PC-9 (cell line): ENCODE data around the gene SPTAN1. TPM values are rescaled to one million over a fixed set of nuclear protein-coding genes. Genes with fewer than 3 reads are reported as not detected.
A peak's percentile ranks its signal among the peaks of the same experiment; 100 is the strongest.
"Not testable (repeated sequence)": the region's sequence is repeated elsewhere in the genome, so short reads cannot be mapped to it uniquely, and the experiment has no call there.

Experiments used
- Bru-seq: library from RNA; stranded (reverse); fragments of 400-500 nt; gene quantifications from one replicate; lab custom pipeline; 2021; lab: Mats Ljungman, UMichigan
- BruChase-seq, 2 experiments: library from RNA; stranded (reverse); fragments of 400-500 nt; gene quantifications; one replicate each; lab custom pipeline; 2021; lab: Mats Ljungman, UMichigan
- BruUV-seq: library from RNA; stranded (reverse); fragments of 400-500 nt; replicated peaks from 2 replicates; lab custom pipeline; 2021; lab: Mats Ljungman, UMichigan
- CTCF ChIA-PET: fragments of 300-600 bp; sonication (Branson Sonifier 250); formaldehyde crosslinking; loops from one replicate; lab custom pipeline; 2022; ENCODE audit warnings: antibody characterized with exemption; lab: Charles Lee
- POLR2A ChIA-PET: fragments of 300-600 bp; sonication (Branson Sonifier 250); formaldehyde crosslinking; loops from one replicate; lab custom pipeline; 2022; ENCODE audit warnings: antibody characterized with exemption; ENCODE audit not compliant: unreplicated experiment; lab: Charles Lee
- DNase-seq, 2 experiments: peaks; one replicate each; pipeline versions ENCODE4 v3.0.0 to v3.0.0-alpha.2; 2015 to 2022; ENCODE audit warnings: mixed read lengths in 1 of 2
- H2AFZ ChIP-seq: fragments of 200-600 bp; sonication (generic); 2 replicates; pipeline ENCODE4 v1.8.1; 2017; ENCODE audit warnings: antibody characterized with exemption
- H3F3A ChIP-seq: fragments of 200-600 bp; sonication (generic); 2 replicates; pipeline ENCODE4 v1.8.1; 2017; ENCODE audit warnings: antibody characterized with exemption, mild to moderate bottlenecking, low read depth; ENCODE audit not compliant: insufficient read depth
- H3K27ac ChIP-seq: fragments of 200-600 bp; sonication (generic); 2 replicates; pipeline ENCODE4 v1.6.1; 2016; ENCODE audit warnings: mixed run types
- H3K27me3 ChIP-seq: fragments of 200-600 bp; sonication (generic); 2 replicates; pipeline ENCODE4 v1.6.1; 2016; ENCODE audit warnings: low read depth, mixed run types; ENCODE audit not compliant: insufficient read depth
- H3K36me3 ChIP-seq: fragments of 200-600 bp; sonication (generic); 2 replicates; pipeline ENCODE4 v1.6.1; 2016; ENCODE audit warnings: low read depth, mixed run types
- H3K4me1 ChIP-seq: fragments of 200-600 bp; sonication (generic); replicated peaks from 2 replicates; pipeline ENCODE4 v1.6.1; 2016; ENCODE audit warnings: mixed run types; ENCODE audit not compliant: insufficient read depth
- H3K4me2 ChIP-seq: fragments of 200-600 bp; sonication (generic); 2 replicates; pipeline ENCODE4 v1.6.1; 2017; ENCODE audit warnings: mixed run types
- H3K4me3 ChIP-seq: fragments of 200-600 bp; sonication (generic); 2 replicates; pipeline ENCODE4 v1.6.1; 2016; ENCODE audit warnings: mixed run types
- H3K79me2 ChIP-seq: fragments of 200-600 bp; sonication (generic); 2 replicates; pipeline ENCODE4 v1.6.1; 2017; ENCODE audit warnings: low read depth, mixed run types
- H3K9me2 ChIP-seq: fragments of 200-600 bp; sonication (generic); 2 replicates; pipeline ENCODE4 v1.8.1; 2017; ENCODE audit warnings: mild to moderate bottlenecking; ENCODE audit not compliant: insufficient read depth
- H3K9me3 ChIP-seq: fragments of 200-600 bp; sonication (generic); 2 replicates; pipeline ENCODE4 v1.8.1; 2016; ENCODE audit warnings: low read depth; ENCODE audit not compliant: insufficient read depth
- H4K20me1 ChIP-seq: fragments of 200-600 bp; sonication (generic); 2 replicates; pipeline ENCODE4 v1.8.1; 2017; ENCODE audit not compliant: insufficient read depth
- CTCF ChIP-seq: fragments of 200-600 bp; sonication (generic); conservative IDR thresholded peaks from 2 replicates; pipeline ENCODE4 v1.6.1; 2017; ENCODE audit warnings: mixed run types, antibody characterized with exemption, mild to moderate bottlenecking, moderate library complexity
- EZH2 ChIP-seq: fragments of 200-600 bp; sonication (generic); IDR thresholded peaks from 2 replicates; pipeline ENCODE4 v1.8.0; 2017; ENCODE audit warnings: antibody characterized with exemption, low read depth
- intact Hi-C: fragments of 100-400 bp; cut with micrococcal nuclease; formaldehyde crosslinking; loops from one replicate; pipeline ENCODE4 v1.10.0; 2022; ENCODE audit not compliant: unreplicated experiment
- long read RNA-seq: library from polyadenylated mRNA; stranded (forward); transcript quantifications from one replicate; pipeline ENCODE4 v2.0.0, GENCODE V29; 2022
- total RNA-seq: library from RNA; stranded (reverse); gene quantifications from 2 replicates; pipeline ENCODE4 v1.2.3, GENCODE V29; 2021

The SPTAN1 gene
- total RNA-seq (214 and 239 TPM in 2 replicates), Bru-seq, nascent RNA (percentile 81 among the genes with signal in this experiment), BruChase-seq, experiment 1, labeled RNA remaining after a 2-hour chase (percentile 90 among the genes with signal in this experiment), BruChase-seq, experiment 2, labeled RNA remaining after a 6-hour chase (percentile 94 among the genes with signal in this experiment)
- long read RNA-seq, full-length matches to known transcripts = 16 of 48 reads
- long read RNA-seq, partial matches to known transcripts = 24 of 48 reads
- long read RNA-seq, other reads (novel, unspliced or antisense) = 8 of 48 reads

GRCh38 chr9:128552153-128552743 is at the start of gene SPTAN1:
Gene SPTAN1 (plus strand): TSS chr9:128552587. CDS start chr9:128566741, 14,154 bp downstream.
- ChIA-PET POLR2A (interaction anchor here (0.5 to 1.0 kb wide), 12 partner anchors 8 to 1471 kb away, joined by 3 to 27 read pairs (median 4); partner anchors contain the start of genes CERCAM, GOLGA2 and SWI5), CTCF (no interaction called here)
- H3K9me2 ChIP-seq = no peaks in the 10 kb centered on the region
- intact Hi-C loops = loop anchor here (5.0 to 10.0 kb wide), 2 partner anchors 425 to 503 kb away; partner anchors contain the start of gene PTGES2
- peak within 1 kb of the TSS; percentile 89 for H3K4me2 ChIP-seq
- H3K27me3 ChIP-seq = no peaks in the 10 kb centered on the region
- H3K79me2 ChIP-seq = peaks cover 43% of the 10 kb centered on the region
- no TSS peak for BruUV-seq
- H2AFZ ChIP-seq = peak within 1 kb of the TSS; percentile 73
- 0 out of 2 replicates have a peak, but pooled peaks cover 6% of the 10 kb centered on the region for H3K36me3 ChIP-seq
- peak; percentile 56 to 91 for DNase-seq
- TF ChIP-seq EZH2 (no peak), CTCF (no peak)
- H3K4me3 ChIP-seq = peak within 1 kb of the TSS; percentile 75
- peaks cover 39% of the 10 kb centered on the region for H3K4me1 ChIP-seq
- H3K9me3 ChIP-seq = no peaks in the 10 kb centered on the region
- peaks cover 13% of the 10 kb centered on the region; the same call in 1 of the 2 replicates for H4K20me1 ChIP-seq
- H3F3A ChIP-seq = peaks cover 39% of the 10 kb centered on the region
- peak within 1 kb of the TSS; percentile 32; the same call in 1 of the 2 replicates for H3K27ac ChIP-seq

- POLR2A ChIA-PET = interaction anchor here (0.7 kb wide), 1 partner anchor 8 kb away, joined by 3 read pairs; no protein-coding TSS in a partner anchor
- H3K27ac ChIP-seq, H3K36me3 ChIP-seq, CTCF ChIA-PET, H4K20me1 ChIP-seq, H3K27me3 ChIP-seq, intact Hi-C loops, H3K9me2 ChIP-seq, BruUV-seq, H3K9me3 ChIP-seq: not testable (repeated sequence)
- H3K4me2 ChIP-seq = peak overlapping the region; percentile 91
- peak overlapping the region; percentile 94; the same call in 1 of the 2 replicates for H3K4me3 ChIP-seq
- peak overlapping the region; percentile 93 for H2AFZ ChIP-seq
- peaks cover 28% of the 10 kb centered on the region for H3K79me2 ChIP-seq
- peaks cover 17% of the 10 kb centered on the region for H3K4me1 ChIP-seq
- peaks cover 15% of the 10 kb centered on the region; the same call in 1 of the 2 replicates for H3F3A ChIP-seq
- DNase-seq = peak in 1 of 2 experiments; percentile 6
Measured at GRCh38 chr9:128503415-128503825, 49.0 kb upstream of the SPTAN1 start.

- peaks cover 5% of the 10 kb centered on the region; the same call in 1 of the 2 replicates for H3K36me3 ChIP-seq
- ChIA-PET CTCF (no interaction called here), POLR2A (interaction anchor here (0.6 to 0.7 kb wide), 2 partner anchors 8 to 410 kb away, joined by 3 to 9 read pairs; no protein-coding TSS in a partner anchor)
- peaks cover 28% of the 10 kb centered on the region for H3K79me2 ChIP-seq
- peak overlapping the region; percentile 91 for H3K4me2 ChIP-seq
- peak; percentile 37 to 38 for DNase-seq
- no TSS peak for BruUV-seq
- TF ChIP-seq EZH2 (no peak), CTCF (no peak)
- H4K20me1 ChIP-seq = 0 out of 2 replicates have a peak, but pooled peaks cover 5% of the 10 kb centered on the region
- H3K4me3 ChIP-seq = peak overlapping the region; percentile 94
- peak overlapping the region; percentile 93 for H2AFZ ChIP-seq
- no peaks in the 10 kb centered on the region for H3K27me3 ChIP-seq
- intact Hi-C loops = loop anchor here (2.0 kb wide), 1 partner anchor 209 kb away; no protein-coding TSS in a partner anchor
- no peaks in the 10 kb centered on the region for H3K9me3 ChIP-seq
- H3K9me2 ChIP-seq = no peaks in the 10 kb centered on the region
- no peak overlapping the region for H3K27ac ChIP-seq
- H3F3A ChIP-seq = peaks cover 15% of the 10 kb centered on the region; the same call in 1 of the 2 replicates
- H3K4me1 ChIP-seq = peaks cover 17% of the 10 kb centered on the region
Measured at GRCh38 chr9:128503870-128504269, 48.5 kb upstream of the SPTAN1 start.
